Activated CD8-positive, alpha-beta memory T cell treated with anti-CD3 and anti-CD28 coated beads for 36 hours (primary cell): ENCODE data around the gene WDR59. TPM values are rescaled to one million over a fixed set of nuclear protein-coding genes. Genes with fewer than 3 reads are reported as not detected.
"Not testable (repeated sequence)": the region's sequence is repeated elsewhere in the genome, so short reads cannot be mapped to it uniquely, and the experiment has no call there.

Experiments used
- CTCF ChIA-PET: fragments of 350-600 bp; sonication (Branson Sonifier 250); formaldehyde crosslinking; loops from one replicate; lab custom pipeline; 2021; ENCODE audit warnings: antibody characterized with exemption; lab: Charles Lee
- POLR2A ChIA-PET: fragments of 350-600 bp; sonication (Branson Sonifier 250); formaldehyde crosslinking; loops from one replicate; lab custom pipeline; 2021; ENCODE audit warnings: antibody characterized with exemption; lab: Charles Lee
- total RNA-seq, 2 experiments: library from RNA; stranded (reverse); gene quantifications; one replicate each; pipeline ENCODE4 v1.2.3, GENCODE V29; 2021

The WDR59 gene
- total RNA-seq, 2 experiments from 2014 or later = 61.0 to 61.1 TPM

DNA sequence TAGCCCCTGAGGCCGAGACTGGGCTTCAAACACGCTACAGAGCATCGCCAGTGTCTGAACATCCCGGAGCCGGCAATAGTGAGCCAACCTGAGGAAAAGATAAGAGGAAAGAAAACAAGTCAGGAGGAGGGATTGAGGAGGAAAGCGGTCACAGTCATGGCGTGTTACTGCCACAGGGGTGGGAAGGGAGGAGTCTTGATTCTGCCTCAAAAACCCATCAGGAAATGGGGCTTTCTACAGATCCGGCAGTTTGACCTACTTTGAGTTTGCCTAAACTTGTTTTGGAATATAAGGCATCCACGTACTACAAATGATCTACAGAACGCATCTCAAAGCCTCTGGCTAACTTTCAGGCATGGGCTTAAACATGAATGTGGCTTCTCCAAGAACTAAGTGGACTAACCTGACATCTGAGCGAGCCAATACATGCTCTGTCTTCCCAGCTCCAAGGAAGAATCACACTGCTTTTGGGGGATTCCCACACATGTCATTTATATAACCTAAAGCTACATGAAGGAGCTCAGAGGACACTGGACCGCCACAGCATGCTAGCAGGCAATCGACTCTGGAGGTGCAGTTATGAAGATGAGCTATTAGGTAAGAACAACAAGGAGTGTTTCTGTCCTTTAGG lies 96.6 kb downstream of the WDR59 start:
- CTCF ChIA-PET = no interaction called here
- POLR2A ChIA-PET = no interaction called here

DNA sequence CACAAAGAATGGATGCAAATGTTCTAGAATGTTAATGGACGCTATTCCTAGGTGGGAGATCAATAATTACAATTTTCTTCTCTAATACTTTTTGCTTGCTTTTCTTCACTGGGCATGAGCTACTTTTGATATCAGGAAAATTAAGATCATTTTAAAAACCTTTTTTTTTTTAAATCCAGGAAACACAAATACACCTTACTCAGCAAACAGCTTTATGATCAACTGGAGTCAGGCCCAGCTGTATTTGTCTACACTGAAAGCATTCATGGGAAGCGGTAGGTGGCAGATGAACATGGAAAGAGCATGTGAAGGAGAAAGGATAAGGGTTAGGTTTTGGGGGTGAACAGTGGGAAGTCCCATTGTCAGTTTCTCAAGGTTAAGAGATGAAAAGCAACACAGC lies 97.8 kb downstream of the WDR59 start:
- CTCF ChIA-PET = no interaction called here
- POLR2A ChIA-PET = no interaction called here

GRCh38 chr16:74877706-74878105 lies 107.2 kb downstream of the WDR59 start:
- ChIA-PET CTCF (no interaction called here), POLR2A (no interaction called here)

DNA sequence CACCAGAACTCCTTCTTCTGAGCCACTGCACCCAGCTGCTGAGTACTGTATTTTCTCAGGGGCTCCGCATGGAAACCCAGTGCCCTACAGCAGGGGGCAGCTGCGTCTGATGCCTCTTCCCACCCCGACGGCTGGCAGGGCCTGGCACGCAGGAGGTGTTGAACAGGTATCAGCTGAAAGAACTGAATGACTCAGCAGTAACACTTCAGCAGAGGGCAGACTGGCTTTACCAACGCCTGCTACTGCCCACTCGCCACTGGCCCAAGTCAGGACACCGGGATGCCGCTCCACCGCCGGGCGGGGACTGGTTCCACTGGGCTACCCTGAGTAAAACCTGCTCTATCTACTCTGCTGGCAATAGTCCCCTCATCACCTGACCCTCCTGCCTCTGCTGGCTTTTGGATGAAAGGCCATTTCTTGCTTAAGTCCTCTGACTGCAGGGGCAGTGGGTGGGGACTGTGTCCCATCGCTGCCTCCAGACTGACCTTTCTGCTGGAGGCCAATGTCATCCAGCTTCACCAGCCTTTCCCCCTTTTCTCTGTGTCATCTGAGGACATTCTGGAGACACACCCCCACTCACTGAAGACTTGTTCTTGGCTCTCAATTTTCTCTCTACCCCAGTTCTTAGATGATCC lies 109.9 kb downstream of the WDR59 start:
- ChIA-PET POLR2A (interaction anchor here (0.6 kb wide), 1 partner anchor 128 kb away, joined by 3 read pairs; no protein-coding TSS in a partner anchor), CTCF (no interaction called here)

DNA sequence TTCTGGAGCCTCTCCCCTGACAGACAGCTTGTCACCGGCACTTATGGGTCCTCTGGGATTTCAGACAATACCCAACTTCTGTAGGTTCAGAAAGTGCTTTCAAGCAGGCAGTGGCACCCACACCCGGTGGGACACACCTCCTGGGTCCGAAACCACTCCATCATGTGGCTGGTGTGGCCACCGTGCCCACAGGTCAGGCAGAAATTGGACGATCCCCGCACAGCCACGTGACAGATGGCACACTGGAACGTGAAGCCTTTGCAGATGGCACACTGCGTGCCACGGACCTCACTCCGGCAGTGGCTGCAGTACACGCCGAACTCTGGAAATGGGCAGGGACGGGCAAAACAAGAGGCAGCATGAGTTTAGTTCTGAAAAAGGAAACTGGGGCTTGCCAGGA lies 110.8 kb downstream of the WDR59 start:
- ChIA-PET CTCF (no interaction called here), POLR2A (no interaction called here)

GRCh38 chr16:74872302-74872701 lies 112.6 kb downstream of the WDR59 start:
- CTCF ChIA-PET = interaction anchor here (0.6 to 1.2 kb wide), 2 partner anchors 9 to 253 kb away, joined by 3 to 4 read pairs; no protein-coding TSS in a partner anchor
- POLR2A ChIA-PET = interaction anchor here (0.6 kb wide), 1 partner anchor 173 kb away, joined by 4 read pairs; no protein-coding TSS in a partner anchor

GRCh38 chr16:74871608-74872007 lies 113.3 kb downstream of the WDR59 start:
- ChIA-PET CTCF (interaction anchor here (0.5 to 0.6 kb wide), 2 partner anchors 252 to 328 kb away, joined by 3 read pairs; no protein-coding TSS in a partner anchor), POLR2A (interaction anchor here (0.6 kb wide), 2 partner anchors 172 to 803 kb away, joined by 4 to 10 read pairs; no protein-coding TSS in a partner anchor)

- CTCF ChIA-PET = interaction anchor here (0.6 kb wide), 1 partner anchor 790 kb away, joined by 3 read pairs; no protein-coding TSS in a partner anchor
These were observed 116.4 kb downstream of the WDR59 start for GRCh38 chr16:74868501-74868900.

DNA sequence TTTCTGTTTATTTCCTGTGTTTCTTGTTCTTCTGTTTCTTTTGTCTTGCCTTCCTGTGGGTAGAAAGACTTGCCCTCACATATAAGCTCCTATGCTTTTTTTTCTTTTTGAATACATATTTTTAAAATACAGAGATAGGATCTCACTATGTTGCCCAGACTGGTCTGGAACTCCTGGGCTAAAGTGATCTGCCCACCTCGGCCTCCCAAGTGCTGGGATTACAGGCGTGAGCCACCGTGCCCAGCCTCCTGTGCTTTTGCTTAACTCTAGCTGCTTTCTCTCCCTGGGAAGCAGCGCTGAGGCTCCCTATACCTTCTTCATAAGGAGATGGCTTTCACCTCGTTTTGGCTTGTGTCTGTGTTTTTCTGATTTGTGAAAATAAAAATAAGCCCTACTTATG lies 116.9 kb downstream of the WDR59 start:
- ChIA-PET CTCF (no interaction called here), POLR2A (no interaction called here)

More at GRCh38 chr16:74868501-74868900, 116.4 kb downstream of the WDR59 start:
- POLR2A ChIA-PET = no interaction called here

GRCh38 chr16:74867281-74867849 lies 117.6 kb downstream of the WDR59 start:
- ChIA-PET CTCF (no interaction called here), POLR2A (interaction anchor here (0.7 kb wide), 1 partner anchor 54 kb away, joined by 4 read pairs; no protein-coding TSS in a partner anchor)

DNA sequence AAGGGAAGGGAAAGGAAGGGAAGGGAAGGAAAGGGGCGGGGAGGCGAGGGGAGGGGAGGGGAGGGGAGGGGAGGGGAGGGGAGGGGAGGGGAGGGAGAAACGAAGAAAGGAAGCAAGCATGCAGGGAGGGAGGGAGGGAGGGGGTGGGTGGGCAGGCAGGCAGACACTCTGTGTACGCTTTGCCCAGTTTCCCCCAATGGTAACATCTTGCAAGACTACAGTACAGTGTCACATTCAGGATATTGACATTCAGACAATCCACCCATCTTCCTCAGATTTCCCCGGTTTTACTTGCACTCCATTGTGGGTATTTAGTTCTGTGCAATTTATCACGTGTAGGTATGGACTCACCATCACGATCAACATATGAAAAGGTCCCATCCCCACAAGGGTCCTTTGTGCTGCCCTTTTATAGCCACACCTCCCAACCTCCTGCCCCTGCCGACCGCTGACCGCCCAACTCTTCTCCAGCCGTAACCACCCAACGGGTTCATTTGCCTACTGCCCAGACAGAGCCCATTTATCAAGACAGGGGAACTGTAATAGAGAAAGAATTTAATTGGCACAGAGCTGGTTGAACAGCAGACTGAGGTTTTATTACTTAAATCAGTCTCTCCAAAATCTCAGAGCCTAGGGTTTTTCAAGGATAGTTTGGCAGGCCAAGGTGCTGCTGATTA lies 118.9 kb downstream of the WDR59 start:
- POLR2A ChIA-PET = no interaction called here
- CTCF ChIA-PET = no interaction called here

GRCh38 chr16:74862743-74863244 lies 122.1 kb downstream of the WDR59 start:
- CTCF ChIA-PET = interaction anchor here (0.7 to 1.4 kb wide), 10 partner anchors 10 to 163 kb away, joined by 3 to 6 read pairs (median 4); partner anchors contain the start of gene FA2H
- POLR2A ChIA-PET = no interaction called here

DNA sequence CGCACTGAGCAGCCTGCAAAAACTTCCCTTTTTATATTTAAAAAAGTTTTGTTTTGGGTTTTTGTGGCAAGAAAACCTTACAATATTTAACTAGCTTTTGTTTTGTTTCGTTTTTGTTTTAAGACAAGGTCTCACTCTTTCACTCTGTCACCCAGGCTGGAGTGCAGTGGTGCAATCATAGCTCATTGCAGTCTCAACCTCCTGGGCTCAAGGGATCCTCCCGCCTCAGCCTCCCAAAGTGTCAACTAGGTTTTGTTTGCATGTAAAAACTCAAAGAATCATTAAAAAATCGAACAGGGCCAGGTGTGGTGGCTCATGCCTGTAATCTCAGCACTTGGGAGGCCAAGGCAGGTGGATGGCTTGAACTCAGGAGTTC lies 132.4 kb downstream of the WDR59 start:
- ChIA-PET POLR2A (no interaction called here), CTCF (no interaction called here)

DNA sequence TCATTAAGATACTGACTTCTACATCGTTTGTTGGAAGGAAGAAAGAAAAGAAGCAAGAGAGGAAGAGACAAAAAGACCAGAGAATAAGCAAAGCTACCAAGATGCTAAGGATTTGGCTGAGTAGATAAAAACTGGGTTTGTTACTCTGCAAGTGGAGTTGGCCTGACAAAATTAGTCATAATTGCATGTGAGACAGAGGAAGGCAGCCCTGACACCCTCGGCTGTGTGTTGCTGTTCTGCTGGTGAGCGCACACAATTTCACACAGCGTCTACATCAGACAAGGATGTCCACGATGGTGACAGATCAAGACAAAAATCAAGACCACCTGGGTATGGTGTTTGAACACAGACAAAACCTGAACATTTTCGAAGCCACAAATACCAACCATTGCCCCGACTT lies 134.9 kb downstream of the WDR59 start:
- ChIA-PET CTCF (interaction anchor here (0.6 kb wide), 1 partner anchor 139 kb away, joined by 6 read pairs; no protein-coding TSS in a partner anchor), POLR2A (no interaction called here)

DNA sequence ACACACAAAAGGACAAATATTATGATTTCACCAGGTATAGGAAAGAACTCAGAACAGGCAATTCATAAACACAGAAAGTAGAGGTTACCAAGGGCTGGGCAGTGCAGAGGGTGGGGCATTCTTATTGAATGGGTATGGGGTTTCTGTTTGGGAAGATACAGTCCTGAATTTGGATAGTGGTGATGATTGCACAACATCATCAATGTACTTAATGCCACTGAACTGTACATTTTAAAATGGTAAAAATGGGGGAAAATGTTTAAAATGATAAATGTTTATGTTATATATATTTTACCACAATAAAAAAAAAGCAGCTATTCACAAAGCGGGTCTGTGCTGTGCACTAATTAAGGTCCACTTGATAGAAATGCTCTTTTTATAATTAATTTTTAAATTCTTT lies 137.7 kb downstream of the WDR59 start:
- ChIA-PET POLR2A (no interaction called here), CTCF (no interaction called here)

DNA sequence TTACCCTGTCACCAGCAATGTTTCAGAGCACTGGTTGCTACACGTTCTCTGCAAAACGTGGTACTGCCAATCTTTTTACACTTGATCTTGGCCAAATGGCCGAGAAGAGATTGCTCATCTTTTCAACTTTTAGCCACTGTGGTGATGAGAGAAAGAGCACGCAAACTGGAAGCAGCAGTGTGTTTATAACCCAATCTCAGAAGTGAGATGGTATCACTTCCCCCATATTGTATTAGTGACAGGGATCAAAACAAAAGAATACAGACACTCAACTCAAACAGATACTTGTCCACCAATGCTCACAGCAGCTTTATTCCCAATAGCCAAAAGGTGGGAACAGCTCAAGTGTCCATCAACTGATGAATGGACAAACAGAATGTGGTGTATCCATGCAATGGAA lies 138.2 kb downstream of the WDR59 start:
- CTCF ChIA-PET = no interaction called here
- POLR2A ChIA-PET = no interaction called here

DNA sequence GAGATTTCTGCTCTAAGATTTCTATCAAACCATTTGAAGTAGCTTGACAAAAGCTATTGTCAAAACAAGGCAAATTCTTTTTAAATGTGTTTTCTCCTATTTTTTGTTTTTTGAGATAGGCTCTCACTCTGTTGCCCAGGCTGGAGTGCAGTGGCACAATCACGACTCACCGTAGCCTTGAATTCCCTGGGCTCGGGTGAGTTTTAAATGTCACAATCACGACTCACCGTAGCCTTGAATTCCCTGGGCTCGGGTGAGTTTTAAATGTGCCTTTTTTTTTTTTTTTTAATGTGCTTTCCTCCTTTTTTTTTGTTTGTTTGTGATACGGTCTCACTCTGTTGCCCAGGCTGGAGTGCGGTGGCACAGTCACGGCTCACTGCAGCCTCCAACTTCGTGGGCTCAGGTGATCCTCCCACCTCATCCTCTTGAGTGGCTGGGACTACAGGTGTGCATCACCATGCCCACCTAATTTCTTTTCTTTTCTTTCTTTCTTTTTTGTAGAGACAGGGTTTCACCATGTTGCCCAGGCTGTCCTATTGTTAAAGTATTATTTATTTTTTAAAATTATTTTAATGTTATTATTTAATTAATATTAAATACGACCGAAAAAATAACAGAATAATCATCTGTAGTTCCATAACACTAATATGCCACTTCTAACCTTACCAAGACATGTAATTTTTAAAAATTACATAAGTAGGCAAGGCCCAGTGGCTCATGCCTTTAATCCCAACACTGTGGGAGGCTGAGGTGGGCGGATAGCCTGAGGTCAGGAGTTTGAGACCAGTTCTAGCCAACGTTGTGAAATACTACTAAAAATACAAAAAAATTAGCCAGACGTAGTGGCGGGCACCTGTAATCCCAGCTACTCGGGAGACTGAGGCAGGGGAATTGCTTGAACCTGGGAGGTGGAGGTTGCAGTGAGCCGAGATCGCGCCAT lies 140.6 kb downstream of the WDR59 start:
- ChIA-PET POLR2A (no interaction called here), CTCF (no interaction called here)

GRCh38 chr16:74843381-74844035 lies 141.4 kb downstream of the WDR59 start:
- CTCF ChIA-PET, POLR2A ChIA-PET: not testable (repeated sequence)
